ENCODE measurements around the gene ITPRIP. TPM values are rescaled to one million over a fixed set of nuclear protein-coding genes. Genes with fewer than 3 reads are reported as not detected.

The ITPRIP gene
- polyA plus RNA-seq, 4 donors, result 10.0 to 13.7 (median 11.3) TPM

DNA sequence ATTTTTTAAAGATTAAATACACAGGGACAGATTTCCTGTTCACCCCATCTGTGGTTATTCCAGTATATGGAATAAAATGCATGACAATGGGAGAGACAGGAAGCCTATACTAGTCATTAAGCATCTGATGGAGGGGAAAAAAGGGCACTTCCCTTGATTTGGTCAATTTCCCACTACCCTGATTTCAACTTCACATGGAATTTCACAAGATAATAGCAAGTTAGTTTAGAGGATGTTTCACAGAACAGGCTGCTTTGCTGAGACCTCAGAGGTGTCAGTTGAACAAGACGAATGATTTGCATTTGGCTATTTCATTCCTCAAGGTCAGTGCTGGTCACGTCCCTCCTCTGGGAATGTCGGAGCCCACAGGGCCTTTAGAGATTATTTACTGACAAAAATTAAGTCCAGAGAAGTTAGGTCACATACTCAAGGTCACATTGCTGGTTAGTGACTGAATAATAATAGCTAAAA lies 4.7 kb upstream of the ITPRIP start:
- no peak for DNase-seq (ENCODE audit: low read depth in 4 of 4, low spot score in 3 of 4)

DNA sequence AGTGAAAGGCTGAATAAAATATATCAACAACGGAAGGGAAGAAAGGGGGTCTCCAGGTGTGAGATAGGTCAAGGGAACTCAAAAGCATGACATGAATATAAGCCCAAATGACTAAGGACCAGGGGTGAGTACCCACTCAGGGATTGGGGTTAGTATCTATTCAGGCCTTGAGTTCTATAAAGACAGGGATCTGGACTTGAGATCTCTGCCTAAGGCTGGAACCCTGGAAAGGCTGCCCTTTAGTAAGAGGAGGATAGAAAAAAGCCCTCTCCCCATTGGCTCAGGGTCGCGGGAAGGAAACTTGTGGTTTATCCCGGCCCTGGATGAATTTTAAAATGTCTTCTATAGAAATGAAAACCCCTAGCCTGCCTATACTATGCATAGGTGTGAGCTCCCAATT lies 2.4 kb upstream of the ITPRIP start:
- DNase-seq (ENCODE audit: low read depth in 4 of 4, low spot score in 3 of 4), result no peak

DNA sequence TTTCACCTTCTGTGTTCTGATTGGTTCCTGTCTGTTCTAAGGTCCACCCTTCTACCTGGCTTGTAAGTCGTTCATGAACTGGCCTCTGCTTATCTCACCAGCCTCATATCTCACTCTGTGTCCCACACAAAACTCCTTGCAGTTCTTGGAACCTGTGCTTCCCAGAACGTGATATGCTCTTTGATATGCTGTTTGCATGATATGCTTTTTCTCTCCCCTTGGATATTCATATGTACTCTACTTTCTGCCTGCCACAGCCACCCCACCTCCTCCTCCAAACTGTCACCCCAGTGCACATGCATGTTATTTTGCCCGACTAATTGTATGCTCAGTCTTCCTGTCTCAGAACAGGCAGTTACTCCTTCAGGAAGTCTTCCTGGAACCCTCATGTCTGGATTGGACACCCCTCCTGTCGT lies 1.9 kb upstream of the ITPRIP start:
- no peak for DNase-seq (ENCODE audit: low read depth in 4 of 4, low spot score in 3 of 4)

DNA sequence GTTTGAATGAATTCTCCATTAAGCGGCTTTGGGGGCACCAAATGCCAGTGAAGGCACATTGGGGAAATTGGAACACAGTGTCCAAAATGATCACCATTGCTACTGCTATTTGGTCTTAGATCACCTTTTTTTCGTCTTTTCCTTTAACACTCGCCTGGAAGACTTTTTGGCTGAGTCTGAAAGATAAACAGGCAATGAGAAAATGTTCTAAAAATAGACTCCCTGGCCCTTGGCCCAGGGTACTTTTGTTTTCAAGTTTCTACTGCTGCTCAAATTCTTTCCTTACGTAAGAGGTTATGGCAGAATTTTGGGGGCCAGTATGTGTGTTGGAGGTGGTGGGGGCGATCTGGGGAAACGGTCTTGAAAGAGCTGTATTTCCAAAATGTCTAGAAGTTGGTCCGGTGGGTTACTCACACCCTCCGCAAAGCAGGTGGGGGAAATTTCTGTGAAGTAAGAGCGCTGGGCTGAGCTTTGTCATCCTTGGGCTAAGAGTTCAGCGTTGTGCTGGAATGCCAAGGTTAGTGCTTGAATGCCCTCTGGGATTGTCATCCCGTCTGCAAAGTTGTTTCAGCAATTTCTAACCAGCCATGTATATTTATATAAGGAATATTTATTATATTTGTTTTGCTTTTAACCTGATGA lies 1.3 kb upstream of the ITPRIP start:
- DNase-seq (ENCODE audit: low read depth in 4 of 4, low spot score in 3 of 4), result peak in 1 of 4 donors; percentile 76

DNA sequence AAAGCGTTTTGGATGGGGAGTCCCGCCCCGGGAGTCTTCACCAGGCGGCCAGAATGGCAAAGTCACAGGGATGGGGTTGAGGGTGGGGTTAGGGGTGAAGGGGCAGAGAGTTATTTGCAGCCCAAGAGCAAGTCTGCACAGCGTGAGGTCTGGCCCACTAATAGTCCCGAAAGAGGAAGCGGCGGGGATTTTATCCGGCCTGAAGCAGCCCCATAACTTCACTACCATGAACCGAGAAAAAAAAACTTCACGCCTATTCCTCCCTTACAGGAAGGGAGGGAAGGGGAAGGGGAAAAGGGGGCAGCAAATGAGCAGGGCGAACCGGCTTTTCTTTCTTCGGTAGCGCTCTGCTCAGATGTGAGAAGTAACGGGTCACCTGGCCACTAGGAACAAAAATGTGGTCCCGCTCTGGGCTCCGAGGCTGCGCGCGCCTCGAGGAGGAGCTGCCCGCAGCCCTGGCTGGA lies 712 bp downstream of the ITPRIP start:
- no peak for DNase-seq (ENCODE audit: low read depth in 4 of 4, low spot score in 3 of 4)

DNA sequence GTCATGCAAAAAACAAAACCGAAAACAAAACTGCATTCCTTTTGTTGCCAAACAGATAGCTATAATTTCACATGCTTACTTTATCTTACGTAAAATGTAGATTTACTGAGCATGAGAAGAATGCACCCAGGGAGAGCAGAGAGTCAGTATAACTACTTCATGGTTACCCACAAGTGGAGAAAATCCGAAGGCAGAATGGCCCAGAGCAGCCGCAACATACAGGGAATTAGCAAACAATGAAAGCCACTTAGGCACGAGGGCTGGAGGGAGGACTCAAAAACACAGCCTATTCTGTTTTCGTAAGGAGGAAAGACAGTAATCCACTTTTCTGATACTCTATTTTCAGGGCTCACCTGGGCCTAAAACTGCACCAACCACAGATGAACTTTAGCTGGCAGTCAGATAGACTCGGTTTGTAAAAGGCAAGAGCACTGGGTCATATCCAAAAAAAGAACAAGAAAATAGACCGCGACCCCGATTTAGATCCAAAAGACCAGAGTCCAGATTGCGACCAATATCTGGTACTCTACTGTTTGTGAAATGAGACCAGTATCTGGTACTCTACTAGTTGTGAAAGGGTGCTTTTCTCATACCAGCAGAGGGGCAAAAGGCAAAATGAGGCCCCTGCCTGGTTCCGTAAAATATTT lies 1.3 kb downstream of the ITPRIP start:
- no peak for DNase-seq (ENCODE audit: low read depth in 4 of 4, low spot score in 3 of 4)

DNA sequence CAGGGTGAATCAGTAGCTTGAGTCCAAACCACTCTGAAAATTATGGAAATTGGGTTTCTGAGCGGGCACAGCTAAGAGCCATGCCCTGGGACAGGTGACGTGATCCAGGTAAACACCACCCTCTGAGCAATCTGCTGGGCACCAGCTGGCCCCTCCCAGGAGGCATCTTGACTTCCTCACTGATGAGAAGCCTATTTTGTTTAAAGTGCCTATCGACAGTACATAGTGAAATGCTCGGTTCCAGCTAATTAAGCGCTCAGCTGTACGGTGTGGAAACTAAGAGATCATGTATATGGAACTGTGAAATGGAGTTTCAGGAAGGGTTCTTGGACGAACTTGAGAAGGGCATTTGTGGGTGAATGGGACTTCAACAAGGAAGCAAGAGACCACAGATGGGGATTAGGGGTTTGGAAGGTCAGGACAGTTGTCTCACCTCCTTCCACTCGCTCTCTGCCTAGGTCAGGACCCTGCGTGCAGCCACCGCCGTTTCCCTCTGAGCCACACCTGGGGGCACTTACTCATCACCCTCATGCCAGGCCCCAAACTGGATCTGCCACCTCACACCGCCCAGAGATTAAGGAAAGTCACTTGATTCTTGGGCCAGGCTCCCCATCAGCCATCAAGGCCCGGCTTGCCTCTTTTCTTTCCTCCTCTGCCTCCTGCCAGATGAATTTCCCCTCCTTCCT lies 3.2 kb downstream of the ITPRIP start:
- no peak for DNase-seq (ENCODE audit: low read depth in 4 of 4, low spot score in 3 of 4)

DNA sequence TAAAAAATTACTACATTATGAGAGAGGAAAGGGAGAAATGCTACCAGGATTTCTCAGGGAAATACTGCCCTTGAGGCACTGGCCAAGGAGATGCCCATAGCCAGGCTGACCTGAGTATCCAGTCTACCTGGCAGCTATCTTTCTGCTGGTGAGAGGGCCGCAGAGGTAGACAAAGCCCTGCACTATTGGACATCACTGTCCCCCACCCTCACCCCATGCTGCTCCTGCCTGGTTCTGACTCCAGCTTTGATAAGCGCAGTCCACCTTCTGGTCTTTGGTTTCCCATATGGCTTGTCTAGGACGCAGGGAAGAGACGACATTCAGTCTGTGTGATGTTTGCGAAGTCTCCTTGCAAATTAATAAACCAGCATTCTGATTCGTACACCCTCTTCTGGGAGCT lies 3.7 kb downstream of the ITPRIP start:
- DNase-seq (ENCODE audit: low read depth in 4 of 4, low spot score in 3 of 4), result no peak

DNA sequence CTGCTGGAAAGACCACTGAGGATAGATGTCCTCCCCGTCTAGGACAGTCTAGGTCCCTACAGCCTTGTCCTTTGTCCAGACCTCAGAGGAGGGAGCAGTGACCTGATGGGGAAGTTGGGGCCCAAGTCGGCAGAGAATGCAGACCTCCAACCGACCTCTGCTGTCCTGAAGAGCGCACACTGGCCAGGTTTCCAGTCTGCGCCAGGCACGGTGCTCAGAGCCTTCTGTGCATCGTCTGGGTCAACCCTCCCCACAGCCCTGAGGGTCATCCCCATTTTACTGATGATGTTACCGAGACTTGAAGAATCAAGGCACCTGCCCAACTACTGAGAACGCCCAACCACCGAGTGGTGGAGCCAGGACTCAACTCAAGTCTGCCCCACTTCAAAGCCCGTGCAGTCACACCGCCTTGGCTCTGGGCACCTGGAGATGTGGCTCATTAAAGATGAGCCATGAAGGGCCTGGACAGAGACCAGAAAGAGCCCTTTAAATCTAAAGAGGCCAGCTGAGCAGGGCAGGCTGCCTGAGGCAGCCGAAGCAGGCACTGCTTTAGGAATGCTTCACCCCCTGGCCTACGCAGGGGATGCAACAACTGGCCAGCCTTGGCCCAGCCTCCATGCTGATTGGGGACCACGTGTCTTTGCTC lies 4.4 kb downstream of the ITPRIP start:
- DNase-seq (ENCODE audit: low read depth in 4 of 4, low spot score in 3 of 4), result no peak

DNA sequence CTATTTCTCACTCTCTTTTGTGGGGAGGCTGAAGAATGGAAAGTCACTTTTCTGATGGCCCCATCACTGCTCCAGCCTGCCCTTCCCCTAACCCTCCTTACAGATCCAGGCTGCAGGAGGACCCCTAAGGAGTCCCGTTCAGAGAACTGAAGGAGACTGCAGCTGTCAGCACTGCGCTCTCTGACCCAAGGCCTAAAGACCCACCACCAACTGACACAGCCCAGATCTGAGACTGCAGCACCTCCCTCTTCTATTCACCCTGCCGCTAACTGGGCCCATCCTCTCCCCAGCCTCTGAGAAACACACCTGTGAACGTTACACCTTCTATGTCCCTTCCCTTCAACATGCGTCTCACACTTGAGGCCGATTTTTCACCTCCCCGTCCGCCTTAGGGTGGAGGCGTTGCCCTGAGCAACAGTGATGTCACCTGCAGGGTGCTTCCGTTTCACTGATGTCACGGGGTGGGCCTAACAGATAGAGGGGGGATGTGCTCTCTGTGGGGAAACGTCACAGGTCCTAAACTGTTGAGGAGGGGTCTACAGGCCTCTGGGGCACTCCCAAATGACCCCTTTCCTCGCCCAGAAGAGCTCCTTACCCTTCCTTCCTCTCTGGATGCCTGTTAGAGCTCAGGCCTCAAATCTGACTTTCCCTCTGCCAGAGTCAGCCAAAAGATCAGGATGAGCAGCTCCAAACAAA lies 5.1 kb downstream of the ITPRIP start:
- DNase-seq (ENCODE audit: low read depth in 4 of 4, low spot score in 3 of 4), result no peak

DNA sequence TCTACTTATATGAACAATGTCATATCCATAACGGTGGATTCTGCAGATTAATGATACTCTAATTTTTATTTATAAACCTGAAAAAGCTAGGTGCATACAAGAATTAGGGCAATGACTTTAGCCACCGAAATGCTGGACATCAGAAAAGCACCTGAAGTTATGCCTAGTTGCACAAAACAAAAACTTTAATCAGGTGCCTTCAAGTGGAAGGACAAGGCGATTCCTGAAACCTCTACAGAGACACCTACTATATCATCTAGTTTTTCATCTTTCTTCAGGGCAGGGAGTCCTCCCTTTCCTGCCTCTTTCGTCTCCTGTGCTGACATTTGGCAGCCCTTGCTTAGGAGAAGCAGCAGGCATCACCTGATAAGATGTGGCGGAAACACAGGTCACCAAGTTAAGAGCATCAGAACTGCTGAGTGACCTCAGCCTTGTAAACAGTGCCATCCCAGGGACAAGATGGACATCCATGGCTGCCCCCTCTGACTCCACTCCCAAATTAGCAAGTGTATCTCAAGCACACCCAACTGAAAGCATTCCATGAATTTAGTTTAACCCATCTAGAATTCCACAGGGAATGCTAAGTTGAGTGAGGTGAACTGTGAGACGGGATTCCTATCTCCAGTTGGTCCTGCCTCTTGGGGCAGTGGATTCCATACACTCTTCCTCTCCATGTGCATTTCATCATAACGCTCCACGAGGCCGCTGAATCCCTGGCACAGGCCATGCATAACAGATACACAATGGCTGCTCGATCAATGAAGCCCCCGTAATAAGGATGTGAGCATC lies 5.8 kb downstream of the ITPRIP start:
- DNase-seq (ENCODE audit: low read depth in 4 of 4, low spot score in 3 of 4), result no peak

DNA sequence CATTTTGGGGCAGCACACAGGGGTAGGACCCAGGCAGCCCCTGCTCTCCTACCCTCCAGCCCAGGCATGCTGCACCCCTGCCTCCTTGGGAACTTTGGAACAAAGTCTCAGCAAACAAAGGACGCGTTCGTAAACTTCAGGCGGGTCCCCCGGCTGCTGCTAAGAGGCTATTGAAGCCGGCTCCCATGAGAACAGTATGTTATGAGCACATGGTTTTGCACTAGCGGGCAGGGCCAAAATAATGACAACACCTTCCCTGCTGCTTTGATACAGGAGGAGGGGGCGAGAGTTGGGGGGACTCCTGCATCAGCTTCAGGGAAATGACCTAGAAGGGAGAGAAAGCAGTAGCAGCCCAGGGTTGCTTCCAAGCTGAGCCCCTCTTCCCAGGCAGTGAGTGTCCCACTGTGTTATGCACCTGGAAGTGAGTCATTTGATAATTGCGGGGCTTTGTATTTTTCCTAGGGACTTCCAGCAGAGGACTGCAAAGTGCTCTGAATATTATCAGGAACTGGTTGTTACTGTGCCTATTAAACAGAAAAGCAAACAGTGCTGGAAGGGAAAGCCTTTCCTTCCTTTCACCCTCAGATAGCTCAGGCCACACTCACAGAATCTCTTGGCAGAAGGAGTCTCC lies 6.9 kb downstream of the ITPRIP start:
- DNase-seq (ENCODE audit: low read depth in 4 of 4, low spot score in 3 of 4), result no peak

DNA sequence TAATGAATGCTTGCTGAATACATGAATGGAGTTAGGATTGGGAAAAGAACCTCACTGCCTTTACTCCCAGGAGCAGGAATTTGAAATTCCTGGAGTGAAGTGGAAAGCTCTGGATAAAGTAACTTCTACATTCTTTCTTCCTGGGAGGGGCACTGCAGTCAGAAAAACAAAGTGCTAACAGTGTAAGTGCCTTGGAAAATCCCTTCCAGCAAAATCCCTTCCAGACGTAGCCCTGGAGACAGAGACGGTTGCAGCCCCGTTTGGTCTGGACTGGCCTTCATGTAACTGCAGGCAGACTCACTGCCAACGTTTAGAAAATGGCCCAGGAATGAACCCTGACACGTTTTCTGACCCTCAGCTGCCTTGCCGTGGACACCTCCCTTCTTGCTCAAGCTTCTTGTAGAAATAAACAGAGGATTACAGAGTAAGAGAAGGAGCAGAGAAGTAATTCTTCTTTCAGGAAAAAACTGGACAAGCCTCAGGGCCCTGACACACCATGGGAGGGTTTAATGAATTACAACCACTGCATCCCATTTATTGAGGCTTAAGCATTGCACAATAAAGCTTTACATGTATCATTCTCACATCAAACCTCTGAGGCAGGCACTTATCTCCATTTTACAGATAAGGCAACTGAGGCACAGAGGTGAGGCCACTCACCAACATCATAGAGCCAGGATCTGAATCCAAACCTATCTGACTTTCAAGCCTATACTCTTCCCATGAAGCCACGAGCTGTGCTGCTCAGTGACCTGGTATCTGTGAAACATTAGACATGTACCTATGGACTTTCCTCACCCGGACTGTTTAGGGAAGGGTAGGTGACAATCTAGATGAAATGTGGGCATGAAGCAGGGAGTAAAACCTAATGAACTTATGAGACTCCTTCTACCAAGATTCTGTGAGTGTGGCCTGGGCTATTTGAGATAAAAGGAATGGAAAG lies 7.8 kb downstream of the ITPRIP start:
- DNase-seq (ENCODE audit: low read depth in 4 of 4, low spot score in 3 of 4), result no peak

DNA sequence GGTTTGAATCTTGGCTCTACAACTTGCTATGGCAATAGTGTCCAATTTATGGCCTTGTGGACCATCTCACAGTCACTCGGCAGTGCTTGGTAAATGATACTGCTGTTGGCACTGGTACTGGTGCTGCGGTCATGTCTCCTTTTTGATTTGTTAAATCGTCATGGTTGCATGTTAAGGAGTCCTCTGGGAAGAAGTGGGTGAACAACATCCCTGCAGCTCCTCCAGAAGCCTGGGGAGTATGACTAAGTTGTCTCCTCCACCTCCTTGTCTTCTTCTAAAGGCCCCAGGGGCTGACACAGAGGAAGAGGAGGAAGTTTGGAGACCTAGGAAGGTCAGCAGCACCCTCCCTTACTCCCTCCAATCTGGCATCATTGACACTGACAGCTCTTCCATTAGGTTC lies 8.5 kb downstream of the ITPRIP start:
- no peak for DNase-seq (ENCODE audit: low read depth in 4 of 4, low spot score in 3 of 4)

DNA sequence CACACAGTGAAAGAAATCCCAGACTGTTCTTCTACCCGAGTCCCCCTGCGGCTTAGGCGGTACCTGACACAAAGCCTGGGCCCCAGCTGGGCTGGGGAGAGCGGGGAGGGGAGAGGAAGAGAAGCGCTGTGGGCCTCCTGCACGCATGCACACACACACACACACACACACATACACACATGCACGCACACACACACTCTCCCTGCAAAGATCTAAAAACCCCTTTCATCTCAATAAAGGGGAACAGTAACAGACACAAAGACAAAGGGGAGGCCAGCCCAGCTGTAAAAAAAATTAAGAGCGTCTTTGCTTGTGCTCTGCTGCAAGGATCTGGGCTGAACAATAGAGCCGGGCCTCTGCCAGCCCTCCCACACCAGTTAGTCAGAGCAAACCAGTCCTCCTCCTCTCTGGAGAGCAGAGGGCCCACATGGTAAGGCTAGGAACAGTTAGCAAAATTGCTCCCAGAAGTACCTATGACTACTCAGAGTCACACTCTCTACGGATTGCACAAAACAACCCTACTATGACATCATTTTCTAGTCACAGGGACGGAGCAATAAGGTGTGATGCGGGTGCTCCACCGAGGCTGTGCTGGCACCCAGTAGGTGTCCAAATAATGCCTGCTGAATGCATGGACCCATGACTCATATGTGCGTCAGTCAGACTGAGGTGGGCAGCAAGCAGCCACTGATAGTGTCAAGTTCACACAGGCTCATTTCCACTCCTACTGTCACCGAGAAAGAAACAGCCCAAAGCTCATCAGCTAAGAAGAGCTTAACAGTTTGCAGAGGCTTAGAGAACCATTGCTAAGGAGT lies 9.2 kb downstream of the ITPRIP start:
- no peak for DNase-seq (ENCODE audit: low read depth in 4 of 4, low spot score in 3 of 4)

DNA sequence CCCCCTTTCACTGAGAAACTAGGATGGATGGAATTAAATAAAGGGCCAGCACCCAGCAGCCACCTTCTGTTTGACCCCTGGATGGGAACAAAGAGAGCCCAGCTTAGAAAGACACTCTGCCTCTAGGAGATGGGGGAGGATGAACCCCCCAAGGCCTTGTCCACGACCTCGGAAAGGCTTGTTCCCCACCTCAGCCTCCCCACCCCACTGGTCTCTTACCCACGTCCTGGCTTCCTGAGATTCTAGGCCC lies 9.7 kb downstream of the ITPRIP start:
- DNase-seq (ENCODE audit: low read depth in 4 of 4, low spot score in 3 of 4), result no peak

DNA sequence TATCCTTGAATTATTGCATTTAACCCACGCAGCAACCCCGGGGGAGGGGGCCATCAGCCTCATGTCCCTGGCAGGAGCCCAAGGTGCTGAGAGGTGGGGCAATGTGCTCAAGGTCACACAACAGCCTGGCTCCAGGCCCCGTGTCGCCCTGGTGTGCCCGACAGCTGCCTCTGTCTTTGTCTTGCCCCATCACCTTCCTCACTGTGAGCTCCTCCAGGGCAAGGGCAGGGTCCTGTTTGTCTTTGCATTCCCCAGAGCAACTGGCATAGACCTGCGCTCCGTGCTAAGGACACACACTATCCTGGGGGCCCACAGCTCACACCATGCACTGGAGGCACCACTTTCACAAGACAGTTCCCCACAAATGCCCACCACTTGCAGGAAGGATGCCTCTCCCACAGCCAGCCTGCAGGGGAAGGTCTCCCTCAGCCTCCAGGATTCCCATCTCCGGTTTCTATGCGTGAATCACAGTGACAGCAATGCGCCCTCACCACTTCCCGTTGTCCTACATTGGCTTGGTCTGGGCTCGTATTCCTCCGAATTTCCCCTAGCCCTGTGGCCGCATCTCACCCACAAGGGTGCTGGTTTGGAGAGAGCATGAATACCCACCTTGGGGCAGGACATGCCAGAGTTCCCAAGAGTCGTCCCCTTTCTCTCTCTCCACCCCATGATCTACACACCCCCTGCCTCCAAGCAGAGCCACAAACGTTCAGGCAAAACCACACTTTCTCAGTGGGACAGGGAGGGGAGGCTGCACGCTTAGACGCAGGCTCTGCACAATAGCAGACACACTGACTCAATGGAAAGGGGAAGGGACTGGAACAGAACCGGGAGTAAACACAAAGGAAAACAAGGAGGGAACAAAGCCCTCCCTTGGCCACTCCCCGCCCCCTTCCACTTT lies 10.3 kb downstream of the ITPRIP start:
- DNase-seq (ENCODE audit: low read depth in 4 of 4, low spot score in 3 of 4), result no peak

Measured in right renal pelvis (tissue), 4 donors.